ACC112 (cell line): ENCODE data around the gene ATG7.
"Not testable (repeated sequence)": the region's sequence is repeated elsewhere in the genome, so short reads cannot be mapped to it uniquely, and the experiment has no call there.

Source experiments
- H2AFZ ChIP-seq: fragments of 200-600 bp; sonication (generic); one replicate; pipeline ENCODE4 v1.6.0; 2017; ENCODE audit warnings: antibody characterized with exemption, low read length; ENCODE audit not compliant: unreplicated experiment
- H3K27ac ChIP-seq: fragments of 200-600 bp; sonication (generic); 2 replicates; pipeline ENCODE4 v1.5.1; 2014; ENCODE audit warnings: low read depth, mild to moderate bottlenecking, antibody characterized with exemption, low read length, moderate library complexity
- H3K27me3 ChIP-seq: fragments of 200-600 bp; sonication (generic); 2 replicates; pipeline ENCODE4 v1.6.1; 2014; ENCODE audit warnings: mild to moderate bottlenecking, antibody characterized with exemption, low read length, moderate library complexity, mixed read lengths; ENCODE audit not compliant: insufficient read depth
- H3K36me3 ChIP-seq: fragments of 200-600 bp; sonication (generic); 2 replicates; pipeline ENCODE4 v1.6.1; 2016; ENCODE audit warnings: mild to moderate bottlenecking, antibody characterized with exemption, low read length, moderate library complexity, mixed read lengths; ENCODE audit not compliant: insufficient read depth
- H3K4me1 ChIP-seq: fragments of 200-600 bp; sonication (generic); one replicate; pipeline ENCODE4 v1.6.1; 2016; ENCODE audit warnings: low read length, mixed read lengths; ENCODE audit not compliant: insufficient read depth, unreplicated experiment, control insufficient read depth
- H3K4me3 ChIP-seq: fragments of 200-600 bp; sonication (generic); 2 replicates; pipeline ENCODE4 v1.5.1; 2014; ENCODE audit warnings: mild to moderate bottlenecking, low read depth, low read length
- H3K79me2 ChIP-seq: fragments of 200-600 bp; sonication (generic); one replicate; pipeline ENCODE4 v1.6.0; 2016; ENCODE audit warnings: low read length; ENCODE audit not compliant: control insufficient read depth, unreplicated experiment, insufficient read depth

The ATG7 gene

GRCh38 chr3:11475324-11475723 is 203.1 kb downstream of the ATG7 start:
- H2AFZ ChIP-seq: no peak overlapping the region
- H3K4me1 ChIP-seq: peaks cover 26% of the 10 kb centered on the region
- H3K4me3 ChIP-seq: no peak overlapping the region
- no peaks in the 10 kb centered on the region for H3K27me3 ChIP-seq
- H3K79me2 ChIP-seq: no peaks in the 10 kb centered on the region
- no peaks in the 10 kb centered on the region for H3K36me3 ChIP-seq
- H3K27ac ChIP-seq: no peak overlapping the region

GRCh38 chr3:11476735-11477144 is 204.5 kb downstream of the ATG7 start:
- Histone ChIP-seq H3K4me3 (no peak overlapping the region), H3K4me1 (peaks cover 26% of the 10 kb centered on the region), H3K27me3 (no peaks in the 10 kb centered on the region), H3K27ac (no peak overlapping the region; the same call in 1 of the 2 replicates), H2AFZ (no peak overlapping the region), H3K36me3 (no peaks in the 10 kb centered on the region), H3K79me2 (no peaks in the 10 kb centered on the region)

- peak overlapping the region; percentile 69 for H2AFZ ChIP-seq
- peak overlapping the region; percentile 80 for H3K27ac ChIP-seq
- no peaks in the 10 kb centered on the region for H3K79me2 ChIP-seq
- H3K4me3 ChIP-seq: no peak overlapping the region
- no peaks in the 10 kb centered on the region for H3K27me3 ChIP-seq
- peaks cover 26% of the 10 kb centered on the region for H3K4me1 ChIP-seq
- H3K36me3 ChIP-seq: no peaks in the 10 kb centered on the region
These were observed 205.3 kb downstream of the ATG7 start for GRCh38 chr3:11477407-11477911.

- Histone ChIP-seq H3K27ac (peak overlapping the region; percentile 80), H3K36me3 (no peaks in the 10 kb centered on the region), H2AFZ (peak overlapping the region; percentile 84)
These were observed 206.0 kb downstream of the ATG7 start for GRCh38 chr3:11478167-11478566.

GRCh38 chr3:11479221-11479620 is 207.0 kb downstream of the ATG7 start:
- Histone ChIP-seq H3K27me3 (no peaks in the 10 kb centered on the region), H3K27ac (peak overlapping the region; percentile 39), H3K4me1 (peaks cover 26% of the 10 kb centered on the region), H3K4me3 (no peak overlapping the region), H3K79me2 (no peaks in the 10 kb centered on the region), H3K36me3 (no peaks in the 10 kb centered on the region), H2AFZ (no peak overlapping the region)

More at GRCh38 chr3:11478167-11478566, 206.0 kb downstream of the ATG7 start:
- H3K4me3 ChIP-seq: peak overlapping the region; percentile 50; the same call in 1 of the 2 replicates
- H3K79me2 ChIP-seq: no peaks in the 10 kb centered on the region
- H3K4me1 ChIP-seq: peaks cover 26% of the 10 kb centered on the region
- no peaks in the 10 kb centered on the region for H3K27me3 ChIP-seq

DNA sequence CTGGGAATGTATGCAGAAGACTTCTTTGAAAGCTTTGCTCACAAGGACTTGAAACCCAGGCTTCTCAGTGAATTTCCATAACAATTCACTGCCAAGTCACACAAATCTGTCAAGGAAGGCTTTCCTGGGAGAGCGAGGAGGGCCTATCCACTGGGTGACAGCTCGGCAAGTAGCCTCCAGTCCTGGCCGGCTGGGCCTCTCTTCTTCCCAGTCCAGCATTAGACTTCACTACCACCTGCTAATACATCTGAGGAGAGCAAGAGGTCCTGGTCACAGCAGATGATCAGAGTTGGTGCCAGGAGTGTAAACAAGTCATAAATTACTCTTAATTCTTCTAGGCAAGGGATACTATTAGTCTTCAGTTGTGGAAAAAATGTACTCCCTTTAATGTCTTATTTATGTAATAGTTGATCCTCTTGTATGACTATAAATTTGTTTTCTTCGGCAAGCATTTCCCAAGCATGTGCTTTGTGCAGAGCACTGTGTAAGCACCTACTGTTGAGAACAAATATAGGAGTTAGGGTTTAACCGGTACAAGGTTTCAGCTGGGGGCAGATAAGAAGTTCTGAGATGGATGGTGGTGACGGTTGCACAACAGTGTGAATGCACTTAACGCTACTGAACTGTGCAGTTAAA is 208.6 kb downstream of the ATG7 start:
- Histone ChIP-seq H3K4me1 (peaks cover 26% of the 10 kb centered on the region), H3K4me3 (no peak overlapping the region), H3K27ac (no peak overlapping the region), H2AFZ (no peak overlapping the region), H3K36me3 (no peaks in the 10 kb centered on the region), H3K79me2 (no peaks in the 10 kb centered on the region), H3K27me3 (no peaks in the 10 kb centered on the region)

- Histone ChIP-seq H3K27ac (no peak overlapping the region), H3K4me1 (peaks cover 26% of the 10 kb centered on the region), H3K4me3 (no peak overlapping the region), H2AFZ (no peak overlapping the region), H3K27me3 (no peaks in the 10 kb centered on the region), H3K36me3 (no peaks in the 10 kb centered on the region), H3K79me2 (no peaks in the 10 kb centered on the region)
These were observed 209.4 kb downstream of the ATG7 start for GRCh38 chr3:11481556-11481955.

DNA sequence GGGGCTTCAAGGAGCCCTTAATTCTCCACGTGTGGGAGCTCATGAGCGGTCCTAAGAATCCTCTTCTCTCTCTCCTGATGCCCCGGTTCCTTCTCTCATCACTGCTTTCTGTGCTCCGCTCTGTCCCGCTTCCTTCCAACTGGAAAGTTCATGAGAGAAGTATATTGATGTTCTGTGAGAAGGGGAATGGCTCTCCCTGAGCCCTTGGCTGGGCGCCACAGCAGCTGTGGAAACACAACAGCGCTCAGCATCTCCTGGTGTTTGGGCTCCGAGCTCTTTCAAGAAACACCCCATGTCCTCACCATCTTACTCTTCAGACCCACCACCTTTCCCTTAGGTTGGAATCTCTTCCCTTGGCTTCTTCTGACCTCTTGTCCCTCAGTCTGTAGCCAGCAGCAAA is 209.8 kb downstream of the ATG7 start:
- H3K36me3 ChIP-seq: no peaks in the 10 kb centered on the region
- H3K4me3 ChIP-seq: no peak overlapping the region
- peaks cover 22% of the 10 kb centered on the region for H3K4me1 ChIP-seq
- H2AFZ ChIP-seq: no peak overlapping the region
- H3K27ac ChIP-seq: no peak overlapping the region
- no peaks in the 10 kb centered on the region for H3K79me2 ChIP-seq
- H3K27me3 ChIP-seq: no peaks in the 10 kb centered on the region

GRCh38 chr3:11488356-11488755 is 216.2 kb downstream of the ATG7 start:
- H3K27ac ChIP-seq, H3K4me1 ChIP-seq, H3K27me3 ChIP-seq, H3K4me3 ChIP-seq, H2AFZ ChIP-seq, H3K79me2 ChIP-seq, H3K36me3 ChIP-seq: not testable (repeated sequence)

DNA sequence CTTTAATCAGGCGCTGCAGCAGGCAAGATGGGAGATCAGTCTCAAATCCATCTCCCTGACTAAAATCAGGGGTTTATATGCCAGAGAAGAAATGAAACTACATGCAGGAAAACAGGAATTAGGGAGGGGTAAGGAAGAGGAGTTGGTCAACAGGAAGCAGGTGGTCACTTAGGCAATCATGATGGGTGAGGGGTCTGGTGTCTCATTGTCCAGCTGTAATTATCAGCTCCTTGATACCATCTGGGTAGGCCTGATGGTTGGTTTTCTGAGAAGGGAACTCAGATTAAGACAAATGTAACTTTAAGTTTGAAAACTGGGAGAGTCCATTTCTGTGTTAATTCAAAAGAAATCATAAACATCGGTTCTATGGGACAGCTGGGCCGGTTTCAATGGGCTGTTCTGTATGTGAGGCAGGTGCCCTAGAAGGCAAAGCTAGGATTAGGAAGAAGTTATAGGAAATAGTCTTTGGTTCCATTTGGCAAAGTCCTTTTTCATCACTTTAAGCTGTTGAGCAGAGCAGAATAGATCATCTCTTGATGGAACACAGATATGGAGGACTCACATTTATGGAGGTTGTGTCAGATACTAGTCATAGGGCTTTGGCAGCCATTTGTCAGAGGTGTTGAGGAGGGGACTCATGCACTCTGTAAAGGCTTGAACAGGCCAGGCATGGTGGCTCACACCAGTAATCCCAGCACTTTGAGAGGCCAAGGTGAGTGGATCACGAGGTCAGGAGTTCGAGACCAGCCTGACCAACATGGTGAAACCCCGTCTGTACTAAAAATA is 222.1 kb downstream of the ATG7 start:
- Histone ChIP-seq H3K27me3 (no peaks in the 10 kb centered on the region), H3K36me3 (peaks cover 3% of the 10 kb centered on the region; the same call in 1 of the 2 replicates)

More for the DNA sequence above, 222.1 kb downstream of the ATG7 start:
- no peaks in the 10 kb centered on the region for H3K79me2 ChIP-seq
- H3K27ac ChIP-seq: no peak overlapping the region
- H2AFZ ChIP-seq: no peak overlapping the region
- H3K4me3 ChIP-seq: no peak overlapping the region
- H3K4me1 ChIP-seq: peaks cover 24% of the 10 kb centered on the region
